BLaER1 (cell line): ENCODE results near the gene DNAH10.

Experiments
- H3K27ac ChIP-seq: shearing (Covaris generic); formaldehyde crosslinking; 2 replicates; pipeline ENCODE4 v1.8.1; 2022
- H3K27me3 ChIP-seq: shearing (Covaris generic); formaldehyde crosslinking; 2 replicates; pipeline ENCODE4 v1.8.1; 2022
- H3K36me3 ChIP-seq: shearing (Covaris generic); formaldehyde crosslinking; 2 replicates; pipeline ENCODE4 v1.8.1; 2022
- H3K4me1 ChIP-seq: shearing (Covaris generic); formaldehyde crosslinking; 2 replicates; pipeline ENCODE4 v1.8.1; 2022
- H3K4me2 ChIP-seq: shearing (Covaris generic); formaldehyde crosslinking; 2 replicates; pipeline ENCODE4 v1.8.1; 2022
- H3K4me3 ChIP-seq: shearing (Covaris generic); formaldehyde crosslinking; 2 replicates; pipeline ENCODE4 v1.8.1; 2022
- H3K9ac ChIP-seq: shearing (Covaris generic); formaldehyde crosslinking; 2 replicates; pipeline ENCODE4 v1.8.1; 2022
- H3K9me3 ChIP-seq: shearing (Covaris generic); formaldehyde crosslinking; 2 replicates; pipeline ENCODE4 v1.8.1; 2022
- H4K20me1 ChIP-seq: shearing (Covaris generic); formaldehyde crosslinking; 2 replicates; pipeline ENCODE4 v1.8.1; 2022
- Cebpa-rat ChIP-seq: shearing (Covaris generic); IDR thresholded peaks from 2 replicates; pipeline ENCODE4 v1.8.1; 2022

Gene DNAH10

GRCh38 chr12:123984903-123985302 is 222.8 kb downstream of the DNAH10 start:
- Histone ChIP-seq H3K27ac (no peak overlapping the region), H3K4me1 (peaks cover 25% of the 10 kb centered on the region), H3K4me3 (no peak overlapping the region), H3K36me3 (peaks cover 80% of the 10 kb centered on the region), H3K4me2 (no peak overlapping the region), H3K9ac (no peak overlapping the region), H4K20me1 (peaks cover 96% of the 10 kb centered on the region), H3K9me3 (no peaks in the 10 kb centered on the region), H3K27me3 (no peaks in the 10 kb centered on the region)
- no peak for TF ChIP-seq Cebpa-rat
